Activated T-helper 1 cell treated with anti-CD3 and anti-CD28 coated beads, Interleukin-2, amount 50 U/mL, for 16 hours (primary cell): Measurements from ENCODE around the gene RAG2.

Experiments used
- DNase-seq, 2 donors: peaks; one replicate each; pipeline ENCODE4 v3.0.0-alpha.2; 2020; ENCODE audit warnings: low read depth in 1 of 2, low spot score in 1 of 2

The RAG2 gene

DNA sequence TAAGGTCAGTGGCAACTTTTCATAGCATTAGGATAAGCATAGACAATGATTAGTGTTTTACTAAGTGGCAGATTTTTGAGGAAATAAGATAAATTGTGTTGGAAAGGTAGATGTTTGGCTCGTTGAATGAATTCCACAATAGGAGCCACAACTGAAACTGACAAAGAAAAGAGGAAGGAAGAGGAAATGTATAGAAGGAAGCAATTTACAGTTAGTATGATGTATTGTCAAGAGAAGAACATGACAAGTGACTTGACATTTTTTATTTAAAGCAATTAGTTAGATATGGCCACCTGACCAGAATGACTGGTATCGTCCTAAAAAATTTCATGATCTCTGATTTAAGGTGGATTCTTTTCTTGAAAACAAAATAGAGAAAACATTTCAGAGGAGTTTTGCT lies 3.1 kb upstream of the RAG2 start:
- DNase-seq, result no peak

DNA sequence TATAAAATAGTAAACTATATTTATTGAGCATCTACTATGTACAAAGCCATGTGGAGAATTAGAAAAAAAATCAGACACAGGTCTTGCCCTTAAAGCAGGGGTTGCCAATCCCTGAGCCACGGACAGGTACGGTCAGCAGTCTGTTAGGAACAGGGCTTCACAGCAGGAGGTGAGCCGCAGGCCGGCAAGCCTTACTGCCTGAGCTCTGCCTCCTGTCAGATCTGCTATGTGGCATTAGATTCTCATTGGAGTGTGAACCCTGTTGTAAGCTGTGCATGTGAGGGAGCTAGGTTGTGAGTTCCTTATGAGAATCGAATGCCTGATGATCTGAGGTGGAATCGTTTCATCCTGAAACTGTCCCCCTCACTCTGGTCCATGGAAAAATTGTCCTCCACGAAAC lies 2.1 kb upstream of the RAG2 start:
- DNase-seq, result no peak

DNA sequence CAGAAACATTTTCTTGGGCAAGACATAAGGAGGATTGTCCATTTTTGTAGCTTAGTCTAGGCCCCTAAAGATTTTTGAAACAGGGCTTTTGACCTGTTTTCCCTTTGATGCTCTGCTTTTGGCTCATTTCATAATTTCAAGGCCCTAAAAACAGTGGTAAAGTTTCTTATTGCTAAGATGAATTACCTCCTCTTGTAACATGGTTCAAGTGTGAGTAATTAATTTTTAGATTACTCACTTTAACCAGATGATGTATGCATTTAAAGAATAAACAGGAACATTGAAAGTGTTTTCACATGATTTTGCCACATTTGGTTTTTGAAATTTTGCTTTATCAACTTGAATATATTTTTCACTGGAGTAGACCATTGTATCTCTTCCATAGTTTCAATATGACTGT lies 1.2 kb downstream of the RAG2 start:
- no peak for DNase-seq

DNA sequence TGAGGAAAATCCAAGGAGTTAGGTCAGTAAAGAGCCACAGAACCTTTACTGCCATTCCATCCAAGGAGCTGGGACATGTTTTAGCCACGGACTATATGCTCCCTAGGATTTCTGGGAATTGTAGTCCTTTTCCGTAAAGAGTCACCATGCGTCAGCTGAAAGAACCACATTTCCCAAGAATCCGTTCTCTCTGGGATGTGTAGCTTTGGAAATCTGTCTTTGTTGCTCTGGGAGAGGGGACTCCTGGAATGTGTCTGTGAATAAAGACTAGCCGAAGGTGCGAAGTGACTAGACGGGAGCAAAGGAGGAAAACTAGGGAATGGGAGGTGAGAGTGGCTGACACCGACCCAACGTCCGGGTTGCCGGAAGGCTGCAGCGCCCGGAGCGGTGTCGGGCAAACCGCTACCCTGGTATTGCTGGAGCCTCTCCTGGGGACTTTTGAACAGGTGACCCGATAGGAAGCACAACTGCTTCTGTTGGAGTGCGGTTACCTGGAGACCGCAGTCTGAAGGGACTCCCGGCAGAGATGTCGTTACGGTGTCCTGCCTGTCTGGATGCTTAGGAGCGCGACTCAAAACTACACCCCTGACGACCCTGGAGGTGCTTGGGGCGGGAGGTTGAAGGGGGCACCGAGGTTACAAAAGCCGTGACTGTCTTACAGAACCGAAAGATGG lies 3.6 kb downstream of the RAG2 start, which contains the start of gene IFTAP:
Gene IFTAP (plus strand): TSS at position 187 of the 674 bp plus-strand sequence. CDS start 15,602 bp downstream, outside the sequence.
- peak in 1 of 2 donors; percentile 1 for DNase-seq

DNA sequence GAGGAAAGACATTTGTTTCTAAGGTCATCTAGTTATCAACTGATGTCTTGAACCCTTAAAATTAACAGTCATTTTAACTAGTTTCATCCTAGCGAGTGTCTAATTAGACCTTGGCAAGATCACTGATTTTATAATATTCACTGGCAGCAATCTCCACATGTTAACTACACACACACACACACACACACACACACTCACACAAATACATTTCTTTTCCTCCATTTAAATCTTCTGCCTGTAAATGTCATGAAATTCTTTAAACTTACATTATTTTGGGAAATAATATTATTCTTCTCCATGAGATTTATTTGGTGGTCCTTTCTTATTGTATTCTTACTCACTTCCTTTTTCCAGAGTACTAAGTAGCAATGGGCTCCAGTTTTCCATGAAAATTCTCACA lies 6.6 kb downstream of the RAG2 start:
- DNase-seq, result no peak

DNA sequence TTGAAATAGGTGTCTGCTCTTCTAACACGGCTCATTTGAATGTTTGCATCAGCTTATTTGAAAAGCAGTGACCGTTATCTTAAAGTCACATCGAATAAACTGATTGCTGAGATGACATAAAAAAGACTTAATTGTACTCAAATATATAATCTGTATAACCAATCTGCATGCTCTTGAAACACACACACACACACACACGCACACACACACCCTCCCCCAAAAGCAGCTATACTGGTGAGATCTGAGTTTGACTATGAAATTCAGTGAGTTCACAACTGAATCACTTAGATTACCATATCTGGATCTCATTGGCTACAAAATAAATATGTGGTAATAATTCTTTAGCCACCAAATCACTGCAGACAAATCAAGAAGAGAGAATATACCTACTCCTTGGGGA lies 7.5 kb downstream of the RAG2 start:
- no peak for DNase-seq

DNA sequence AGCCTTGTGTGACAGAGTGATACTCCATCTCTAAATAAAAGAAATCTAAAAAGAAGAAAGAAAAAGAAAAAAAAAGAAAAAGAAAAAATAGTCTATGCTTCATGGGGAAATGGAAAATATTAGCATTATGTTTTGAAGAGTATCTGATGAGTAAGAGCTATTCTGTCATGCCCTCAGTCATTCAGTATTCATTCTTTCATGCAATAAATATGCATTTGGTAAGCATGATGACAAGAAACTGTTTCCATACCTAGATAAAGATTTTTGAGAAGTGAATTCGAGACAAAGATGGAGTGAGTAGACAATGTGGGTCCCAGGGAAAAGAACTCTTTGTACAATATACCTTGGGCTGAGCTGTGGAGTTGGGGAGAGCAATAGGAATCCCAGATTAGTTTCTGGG lies 9.9 kb downstream of the RAG2 start:
- no peak for DNase-seq

DNA sequence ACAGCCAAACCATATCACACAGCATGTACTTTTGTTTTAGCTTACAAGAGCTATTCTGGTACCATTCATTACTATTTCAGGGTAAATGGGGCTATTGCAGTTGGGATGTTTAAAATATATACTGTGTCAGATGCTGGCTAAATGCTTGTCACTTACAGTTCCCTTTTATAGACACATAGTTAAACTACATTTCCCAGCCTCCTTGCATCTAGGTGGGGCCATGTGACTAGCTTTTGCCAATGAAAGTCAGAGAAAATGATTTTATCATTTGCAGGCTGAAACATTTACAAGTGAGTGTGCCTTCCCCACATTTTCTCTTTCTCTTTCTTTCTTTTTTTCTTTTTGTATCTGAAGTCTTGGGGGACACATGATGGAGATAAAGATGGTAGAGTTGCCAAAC lies 11.5 kb downstream of the RAG2 start:
- DNase-seq, result no peak

DNA sequence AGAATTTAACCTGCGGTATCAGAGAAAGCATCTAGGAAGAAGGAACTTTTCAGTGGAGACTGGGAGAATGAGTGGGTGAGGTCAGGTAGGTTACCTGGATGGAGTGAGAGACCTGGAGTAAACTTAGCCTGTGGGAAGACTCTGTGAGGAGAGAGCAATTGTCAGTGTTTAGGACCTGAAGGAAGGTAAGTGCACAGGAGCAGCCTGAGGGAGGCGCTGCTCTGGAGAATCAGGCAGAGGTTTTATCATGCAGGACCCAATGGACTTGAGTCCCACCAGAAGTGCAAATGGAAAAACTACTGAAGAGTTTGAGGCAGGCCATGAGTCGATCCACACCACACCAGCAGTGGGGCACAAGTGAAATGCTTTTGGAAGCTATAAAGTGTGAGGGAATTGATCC lies 14.4 kb downstream of the RAG2 start:
- DNase-seq, result no peak

DNA sequence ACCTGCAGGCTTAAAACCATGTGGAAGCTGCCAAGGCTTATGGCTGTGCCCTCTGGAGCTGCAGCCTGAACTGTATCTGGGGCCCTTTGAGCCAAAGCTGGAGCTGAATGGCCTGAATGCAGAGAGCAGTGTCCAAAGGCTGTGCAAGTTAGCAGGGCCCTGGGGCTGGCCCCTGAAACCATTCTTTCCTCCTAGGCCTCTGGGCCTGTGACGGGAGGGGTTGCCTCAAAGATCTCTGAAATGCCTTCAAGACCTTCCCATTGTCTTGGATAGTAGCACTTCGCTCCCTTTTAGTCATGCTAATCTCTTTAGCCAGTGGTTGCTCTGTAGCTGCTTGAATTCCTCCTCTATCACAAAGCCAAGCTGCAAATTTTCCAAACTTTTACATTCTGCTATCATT lies 16.5 kb downstream of the RAG2 start:
- DNase-seq, result no peak

DNA sequence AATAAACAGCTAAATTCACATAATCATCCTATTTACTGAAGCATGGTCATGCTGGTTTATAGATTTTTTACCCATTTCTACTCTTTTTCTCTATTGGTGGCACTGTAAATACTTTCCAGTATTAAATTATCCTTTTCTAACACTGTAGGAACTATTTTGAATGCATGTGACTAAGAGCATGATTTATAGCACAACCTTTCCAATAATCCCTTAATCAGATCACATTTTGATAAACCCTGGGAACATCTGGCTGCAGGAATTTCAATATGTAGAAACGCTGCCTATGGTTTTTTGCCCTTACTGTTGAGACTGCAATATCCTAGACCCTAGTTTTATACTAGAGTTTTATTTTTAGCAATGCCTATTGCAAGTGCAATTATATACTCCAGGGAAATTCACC lies 19.6 kb downstream of the RAG2 start:
- no peak for DNase-seq

DNA sequence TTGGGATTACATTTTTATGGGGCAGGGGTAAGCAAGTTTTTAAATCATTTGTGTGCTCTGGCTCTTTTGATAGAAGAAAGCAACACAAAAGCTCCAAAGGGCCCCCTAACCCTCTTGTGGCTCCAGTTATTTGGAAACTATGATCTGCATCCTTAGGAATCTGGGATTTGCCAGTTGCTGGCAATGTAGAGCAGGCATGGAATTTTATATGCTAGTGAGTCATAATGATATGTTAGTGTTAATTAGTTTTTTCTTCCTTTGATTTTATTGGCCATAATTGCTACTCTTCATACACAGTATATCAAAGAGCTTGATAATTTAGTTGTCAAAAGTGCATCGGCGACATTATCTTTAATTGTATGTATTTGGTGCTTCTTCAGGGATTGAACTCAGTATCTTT lies 20.2 kb downstream of the RAG2 start:
- DNase-seq, result no peak

DNA sequence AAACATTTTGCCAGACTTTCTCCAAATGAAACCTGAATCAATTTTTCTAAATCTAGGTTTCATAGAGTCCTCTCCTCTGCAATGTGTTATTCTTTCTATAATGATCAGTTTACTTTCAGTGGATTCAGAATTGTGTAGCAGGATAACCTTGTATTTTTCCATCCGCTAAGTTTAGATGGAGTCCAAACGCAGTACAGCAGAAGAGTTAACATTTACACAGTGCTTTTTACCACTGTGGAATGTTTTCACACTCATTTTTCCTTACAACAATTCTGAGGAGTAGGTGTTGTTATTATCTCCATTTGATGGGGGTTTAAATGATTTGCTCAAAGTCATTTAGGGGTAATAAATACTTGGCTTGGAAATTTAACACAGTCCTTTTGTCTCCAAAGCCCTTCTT lies 20.7 kb downstream of the RAG2 start:
- DNase-seq, result no peak

DNA sequence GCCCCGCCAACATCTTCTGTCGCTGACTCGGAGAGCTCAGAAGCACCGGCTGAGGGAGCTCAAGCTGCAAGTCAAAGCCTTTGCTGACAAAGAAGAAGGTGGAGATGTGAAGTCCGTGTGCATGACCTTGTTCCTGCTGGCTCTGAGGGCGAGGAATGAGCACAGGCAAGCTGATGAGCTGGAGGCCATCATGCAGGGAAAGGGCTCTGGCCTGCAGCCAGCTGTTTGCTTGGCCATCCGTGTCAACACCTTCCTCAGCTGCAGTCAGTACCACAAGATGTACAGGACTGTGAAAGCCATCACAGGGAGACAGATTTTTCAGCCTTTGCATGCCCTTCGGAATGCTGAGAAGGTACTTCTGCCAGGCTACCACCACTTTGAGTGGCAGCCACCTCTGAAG lies 23.6 kb downstream of the RAG2 start:
- no peak for DNase-seq

DNA sequence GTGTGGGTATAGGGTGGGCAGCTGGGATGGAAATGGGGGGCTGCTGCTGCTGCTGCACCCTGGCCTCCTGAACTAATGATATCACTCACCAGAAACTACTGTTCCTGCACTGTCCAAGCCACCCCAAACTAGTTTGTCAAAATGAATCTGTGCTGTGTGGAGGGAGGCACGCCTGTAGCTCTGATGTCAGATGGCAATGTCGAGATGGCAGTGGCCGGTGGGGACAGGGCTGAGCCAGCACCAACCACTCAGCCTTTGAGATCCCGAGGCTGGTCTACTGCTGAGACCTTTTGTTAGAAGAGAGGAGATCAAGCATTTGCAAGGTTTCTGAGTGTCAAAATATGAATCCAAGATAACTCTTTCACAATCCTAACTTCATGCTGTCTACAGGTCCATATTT lies 28.9 kb downstream of the RAG2 start:
- no peak for DNase-seq

DNA sequence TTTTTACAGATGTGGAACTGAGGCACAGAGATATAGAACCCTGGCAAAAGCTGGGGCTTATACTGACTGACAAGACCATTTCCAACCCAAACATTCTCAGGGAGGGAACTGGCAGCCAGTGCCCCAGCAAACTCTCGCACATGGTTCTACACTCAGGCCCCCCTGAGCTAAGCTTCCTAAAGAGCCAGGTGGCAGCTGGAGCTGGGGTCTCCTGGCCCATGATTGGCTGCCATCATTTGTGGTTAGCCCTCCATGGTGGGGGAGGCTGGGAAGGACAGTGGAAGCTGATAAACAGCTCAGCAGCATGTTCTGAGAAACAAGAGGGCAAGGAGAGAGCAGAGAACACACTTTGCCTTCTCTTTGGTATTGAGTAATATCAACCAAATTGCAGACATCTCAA lies 30.3 kb downstream of the RAG2 start, which contains the start of gene RAG1:
Gene RAG1 (plus strand): TSS at position 314 of the 400 bp plus-strand sequence. CDS start 5,298 bp downstream, outside the sequence.
- DNase-seq, result no peak

DNA sequence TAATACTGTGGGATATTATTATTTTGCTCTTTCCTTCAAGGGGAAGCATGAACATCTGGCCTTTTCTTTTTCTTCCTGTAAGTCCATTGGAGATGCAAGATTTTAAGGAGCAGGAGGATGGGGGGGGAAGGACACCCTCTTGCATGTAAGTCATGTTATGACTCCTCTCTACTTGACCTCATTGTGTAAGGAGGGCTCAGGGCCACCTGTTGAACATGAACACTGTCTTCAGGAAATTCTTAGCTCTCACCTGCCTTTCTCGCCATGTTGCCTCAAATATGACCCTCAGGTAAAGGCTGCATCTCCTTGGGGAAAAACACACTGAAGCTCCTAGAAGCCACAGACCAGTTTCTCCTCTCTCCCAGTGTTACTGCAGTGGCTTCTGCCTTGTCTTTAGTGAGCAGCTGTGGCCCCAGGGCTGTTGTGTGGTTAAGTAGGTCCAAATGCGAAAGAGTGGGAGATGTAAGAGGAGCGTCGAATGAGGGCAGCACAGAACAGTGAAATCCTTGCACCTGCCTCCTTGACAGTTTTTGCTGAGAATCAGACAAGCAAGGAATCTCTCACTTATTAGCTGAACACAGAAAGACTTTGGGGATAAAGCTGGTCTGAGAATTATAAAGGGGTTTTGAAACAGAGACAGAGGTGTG lies 31.5 kb downstream of the RAG2 start:
- DNase-seq, result no peak

DNA sequence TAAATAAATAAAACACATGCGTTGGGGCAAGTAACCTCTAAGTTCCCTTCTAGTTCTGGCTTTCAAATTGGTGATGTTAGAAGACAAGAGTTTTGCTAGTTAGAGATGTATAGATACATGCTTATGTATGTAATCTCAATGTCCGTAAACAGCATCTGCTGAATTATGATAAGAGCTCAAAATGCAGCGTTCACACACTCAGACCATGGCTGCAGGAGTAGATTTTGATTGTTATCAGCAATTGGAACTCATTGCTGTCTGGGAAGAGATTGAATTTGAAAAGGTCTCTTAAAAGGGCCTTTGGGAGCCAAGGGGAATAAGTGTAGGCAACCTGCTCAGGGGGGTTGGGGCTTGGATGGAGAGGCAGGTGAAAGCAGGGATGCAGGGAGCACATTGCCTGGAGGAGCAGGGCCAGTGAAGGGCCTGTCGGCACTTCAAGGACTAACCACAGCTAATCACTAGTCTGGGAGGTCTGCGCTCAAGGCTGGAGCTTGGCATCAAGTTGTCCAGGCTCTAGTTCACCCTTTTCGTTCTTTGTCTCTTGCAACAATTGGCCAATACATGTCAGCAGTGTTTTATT lies 32.9 kb downstream of the RAG2 start:
- no peak for DNase-seq

DNA sequence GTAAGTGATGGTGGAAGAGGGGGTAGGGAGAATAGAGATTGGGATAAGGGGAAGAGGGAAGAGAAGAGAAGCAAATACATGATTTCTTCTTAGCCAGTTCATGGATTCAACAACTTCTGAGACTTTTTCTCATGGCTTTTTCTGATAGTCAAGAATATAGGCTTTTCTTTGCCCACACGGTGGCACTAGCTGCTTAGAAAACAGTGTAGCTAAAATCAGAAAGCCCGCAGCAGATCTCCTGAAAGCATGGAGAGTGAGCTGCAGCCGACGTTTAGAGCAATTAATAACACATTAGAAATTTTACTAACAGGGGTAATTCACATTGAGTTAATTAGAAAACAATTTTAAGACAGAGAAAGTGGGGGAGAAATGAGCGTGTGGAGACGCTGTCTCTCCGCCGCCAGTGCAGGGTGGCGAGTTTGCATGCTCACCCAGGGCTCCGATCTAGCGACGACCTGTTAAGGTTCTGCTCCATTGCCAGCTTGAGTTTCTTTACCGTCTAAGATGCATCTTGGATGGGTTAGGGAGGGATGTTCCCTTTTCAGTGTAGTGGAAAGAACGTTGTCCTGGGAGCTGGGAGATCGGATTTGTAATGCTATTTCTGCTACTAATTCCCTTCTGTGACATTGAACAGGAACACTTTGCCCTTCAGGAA lies 33.5 kb downstream of the RAG2 start:
- DNase-seq, result no peak

DNA sequence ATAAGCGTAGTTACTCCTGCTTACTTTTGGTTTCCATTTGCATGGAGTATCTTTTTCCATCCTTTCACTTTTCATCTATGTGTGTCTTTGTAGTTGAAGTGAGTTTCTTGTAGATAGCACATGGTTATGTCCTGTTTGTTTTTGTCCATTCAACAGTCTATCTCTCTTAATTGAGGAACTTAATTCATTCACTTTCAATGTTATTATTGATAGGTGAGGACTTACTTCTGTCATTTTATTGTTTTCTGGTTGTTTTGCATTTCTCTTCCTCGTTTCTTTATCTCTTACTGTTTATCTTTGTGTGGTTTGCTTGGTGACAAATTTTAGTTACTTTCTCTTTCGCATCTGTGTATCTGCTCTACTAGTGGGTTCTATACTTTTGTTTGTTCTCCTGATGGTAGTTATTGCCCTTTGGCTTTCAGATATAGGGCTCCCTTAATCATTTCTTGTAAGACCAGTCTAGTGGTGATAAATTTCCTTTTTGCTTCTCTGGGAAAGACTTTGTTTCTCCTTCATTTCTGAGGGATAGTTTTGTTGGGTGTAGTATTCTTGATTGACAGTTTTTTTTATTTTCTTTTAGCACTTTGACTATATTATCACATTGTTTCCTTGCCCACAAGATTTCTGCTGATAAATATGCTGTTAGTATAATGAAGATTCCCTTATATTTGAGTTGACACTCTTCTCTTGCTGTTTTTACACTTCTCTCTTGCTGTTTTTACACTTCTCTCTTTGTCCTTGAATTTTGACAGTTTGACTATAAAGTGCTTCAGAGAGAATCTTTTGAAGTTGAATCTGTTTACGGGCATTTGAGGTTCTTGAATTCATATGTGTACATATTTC lies 39.2 kb downstream of the RAG2 start:
- no peak for DNase-seq

DNA sequence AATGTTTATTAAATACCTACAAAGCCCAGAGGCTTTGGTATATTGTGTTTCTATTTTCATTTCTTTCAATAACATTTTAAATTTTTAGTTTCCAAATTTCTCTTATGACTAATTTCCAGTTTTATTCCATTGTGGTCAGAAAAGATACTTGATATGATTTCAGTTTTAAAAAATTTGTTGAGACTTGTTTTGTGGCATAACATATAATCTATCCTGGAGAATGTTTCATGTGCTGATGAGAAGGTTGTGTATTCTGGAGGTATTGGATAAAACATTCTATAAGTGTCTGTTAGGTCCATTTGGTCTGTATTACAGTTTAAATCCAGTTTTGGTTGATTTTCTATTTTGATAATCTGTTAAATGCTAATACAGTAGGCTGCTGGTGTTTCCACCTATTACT lies 40.0 kb downstream of the RAG2 start:
- DNase-seq, result no peak
